Colon (tissue), 2 donors: ENCODE data around the gene CMPK1.

Experiments used
- FAIRE-seq: peaks from 2 replicates; lab custom pipeline; 2012; peaks lifted over from hg19 to GRCh38; lab: Jason Lieb, UNC
- donor health status: control.
- donor health status: control.

CMPK1 gene

DNA sequence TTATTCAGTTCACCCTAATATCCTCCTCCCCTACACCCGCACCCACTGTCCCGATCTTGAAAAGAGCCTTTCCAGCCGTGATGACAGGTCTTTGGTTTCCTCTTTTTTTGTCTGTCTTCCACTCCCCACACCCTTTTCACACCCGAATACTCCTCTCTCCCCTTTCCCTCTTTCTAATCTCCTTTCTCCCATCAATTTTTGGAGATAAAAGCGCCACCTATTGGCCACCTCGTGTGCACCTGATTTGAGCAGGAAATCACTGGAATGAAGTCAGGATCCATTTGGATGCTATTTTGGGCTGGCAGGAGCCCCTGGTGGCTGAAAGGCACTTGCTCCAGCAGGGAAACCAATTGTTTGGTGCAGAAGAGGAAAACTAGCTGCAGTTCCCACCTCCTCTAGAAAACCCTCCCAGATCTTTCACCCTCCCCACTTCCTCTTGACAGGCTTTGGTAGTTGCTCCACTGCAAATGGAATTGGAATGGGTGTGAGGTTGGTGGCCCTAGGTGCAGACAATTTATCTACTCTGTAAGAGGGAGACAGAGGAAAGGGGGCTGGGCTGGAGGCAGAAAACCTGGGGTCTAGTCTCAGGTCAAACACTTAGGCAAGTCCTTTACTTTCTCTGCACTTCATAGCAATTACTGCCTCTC lies 90.9 kb downstream of the CMPK1 start:
- FAIRE-seq = no peak
